Gastrocnemius medialis (tissue), 4 donors: Measurements from ENCODE around the gene ARHGAP26.

Source experiments
- POLR2A ChIP-seq, 2 donors: fragments of 450-650 bp; IDR thresholded peaks; one replicate each; pipeline ENCODE4 v1.6.1; 2017; ENCODE audit warnings: antibody characterized with exemption in 2 of 2, mild to moderate bottlenecking in 2 of 2, moderate library complexity in 2 of 2
- TF ChIP-seq, protein P1 (sequence below), 5 experiments: fragments of 450-650 bp in 3 of 5; fragments of 200-600 bp in 2 of 5; sonication (generic) in 2 of 5; IDR thresholded peaks in 4 of 5; conservative IDR thresholded peaks in 1 of 5; 1 replicate in 4 of 5; 2 replicates in 1 of 5; pipeline ENCODE4 v1.5.1; 2016 to 2019; ENCODE audit warnings: antibody characterized with exemption in 5 of 5, mild to moderate bottlenecking in 3 of 5, moderate library complexity in 3 of 5

DNA sequence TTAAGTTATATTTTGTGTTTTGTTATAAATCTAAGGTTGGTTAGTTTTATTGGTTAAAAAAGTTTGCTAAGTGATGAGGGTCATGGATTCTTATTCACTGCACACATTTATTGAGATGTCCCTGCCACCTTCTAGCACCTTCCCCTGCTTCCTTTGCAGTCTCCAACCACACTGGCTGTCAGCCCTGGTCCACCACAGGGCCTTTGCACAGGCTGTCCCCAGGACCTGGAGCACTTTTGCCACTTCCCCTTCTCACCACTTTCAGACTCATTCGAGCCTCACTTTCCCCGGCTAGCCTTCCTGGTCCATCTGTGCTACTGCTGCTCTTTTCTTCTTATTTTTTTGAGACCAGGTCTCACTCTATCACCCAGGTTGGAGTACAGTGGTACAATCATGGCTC, 45.3 kb downstream of the ARHGAP26 start:
- TF ChIP-seq POLR2A (IDR thresholded peaks at IDR 0.05), result no peak
- TF ChIP-seq, protein P1, sequence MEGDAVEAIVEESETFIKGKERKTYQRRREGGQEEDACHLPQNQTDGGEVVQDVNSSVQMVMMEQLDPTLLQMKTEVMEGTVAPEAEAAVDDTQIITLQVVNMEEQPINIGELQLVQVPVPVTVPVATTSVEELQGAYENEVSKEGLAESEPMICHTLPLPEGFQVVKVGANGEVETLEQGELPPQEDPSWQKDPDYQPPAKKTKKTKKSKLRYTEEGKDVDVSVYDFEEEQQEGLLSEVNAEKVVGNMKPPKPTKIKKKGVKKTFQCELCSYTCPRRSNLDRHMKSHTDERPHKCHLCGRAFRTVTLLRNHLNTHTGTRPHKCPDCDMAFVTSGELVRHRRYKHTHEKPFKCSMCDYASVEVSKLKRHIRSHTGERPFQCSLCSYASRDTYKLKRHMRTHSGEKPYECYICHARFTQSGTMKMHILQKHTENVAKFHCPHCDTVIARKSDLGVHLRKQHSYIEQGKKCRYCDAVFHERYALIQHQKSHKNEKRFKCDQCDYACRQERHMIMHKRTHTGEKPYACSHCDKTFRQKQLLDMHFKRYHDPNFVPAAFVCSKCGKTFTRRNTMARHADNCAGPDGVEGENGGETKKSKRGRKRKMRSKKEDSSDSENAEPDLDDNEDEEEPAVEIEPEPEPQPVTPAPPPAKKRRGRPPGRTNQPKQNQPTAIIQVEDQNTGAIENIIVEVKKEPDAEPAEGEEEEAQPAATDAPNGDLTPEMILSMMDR (IDR thresholded peaks at IDR 0.05 in 4 of 5, conservative IDR thresholded peaks at IDR 0.05 in 1 of 5), result no peak
